Right ventricle myocardium superior (tissue), 1 donor: ENCODE results near the gene PRSS3. TPM values are rescaled to one million over a fixed set of nuclear protein-coding genes. Genes with fewer than 3 reads are reported as not detected.
"Not testable (repeated sequence)": the region's sequence is repeated elsewhere in the genome, so short reads cannot be mapped to it uniquely, and the experiment has no call there.

Experiments used
- ATAC-seq: fragments of 200-7000 bp; cut with Tn5 transposase; one replicate; pipeline ENCODE4 v1.9.1; 2020; ENCODE audit warnings: mild to moderate bottlenecking; ENCODE audit not compliant: poor library complexity
- DNase-seq: peaks from one replicate; pipeline ENCODE4 v3.0.0-alpha.2; 2020
- intact Hi-C: fragments of 100-400 bp; cut with DNase I; formaldehyde crosslinking; loops from one replicate; pipeline ENCODE4 v1.11.2; 2022
- total RNA-seq: library from RNA; stranded (reverse); fragmentation: NEBNext Ultra II Directional; extraction: Animal tissue kit (Norgen Biotek cat#: 25700); gene quantifications from one replicate; pipeline ENCODE4 v1.2.1, GENCODE V29; 2021
- donor health status: DM: no; HTN: yes; CAD: no; lungs with severe emphysema.

Gene PRSS3
- total RNA-seq, 1 donor from 2014 or later: not detected

DNA sequence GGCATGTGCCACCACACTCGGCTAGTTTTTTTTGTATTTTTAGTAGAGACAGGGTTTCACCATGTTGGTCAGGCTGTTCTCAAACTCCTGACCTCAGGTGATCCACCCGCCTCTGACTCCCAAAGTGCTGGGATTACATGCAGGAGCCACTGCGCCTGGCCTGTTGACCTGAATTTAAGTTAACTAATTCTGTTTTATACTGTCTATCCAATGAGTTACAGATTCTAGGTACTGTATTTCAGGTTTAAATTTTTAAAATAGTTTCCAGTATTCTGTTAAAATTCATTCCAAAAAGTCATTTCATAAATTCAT lies 52.5 kb downstream of the PRSS3 start:
- ATAC-seq, DNase-seq, intact Hi-C loops: not testable (repeated sequence)

Other genes with a start within 250 kb of the PRSS3 start
- 44.4 TPM for gene UBE2R2, start 21.6 kb downstream of the PRSS3 start, total RNA-seq